ENCODE data around the gene ZDHHC4.

Gene ZDHHC4
- 22.3 reads per million, percentile 49 among the genes with 10 or more reads in this experiment for total RNA-seq

GRCh38 chr7:6577369-6578113 is at the start of gene ZDHHC4:
Gene ZDHHC4, plus strand, starts transcription at chr7:6577454. Its CDS starts 3,108 bp downstream, at chr7:6580562.
- DNase-seq, result peak; percentile 78

GRCh38 chr7:6528401-6529130 is 48.7 kb upstream of the ZDHHC4 start:
- no peak for DNase-seq

- DNase-seq, result no peak
Observed at GRCh38 chr7:6529643-6530042, 47.6 kb upstream of the ZDHHC4 start.

GRCh38 chr7:6530626-6531491 is 46.4 kb upstream of the ZDHHC4 start:
- DNase-seq, result peak; percentile 30

- no peak for DNase-seq
Observed at GRCh38 chr7:6531492-6532279, 45.6 kb upstream of the ZDHHC4 start.

- DNase-seq, result no peak
Observed at GRCh38 chr7:6532516-6532915, 44.7 kb upstream of the ZDHHC4 start.

- DNase-seq, result no peak
Observed at GRCh38 chr7:6533893-6534495, 43.3 kb upstream of the ZDHHC4 start.

GRCh38 chr7:6536262-6537260 is 40.7 kb upstream of the ZDHHC4 start:
- no peak for DNase-seq

GRCh38 chr7:6542368-6542767 is 34.9 kb upstream of the ZDHHC4 start:
- DNase-seq, result no peak

GRCh38 chr7:6545398-6546126 is 31.7 kb upstream of the ZDHHC4 start:
- no peak for DNase-seq

GRCh38 chr7:6546498-6547251 is 30.6 kb upstream of the ZDHHC4 start:
- DNase-seq, result no peak

GRCh38 chr7:6547400-6547799 is 29.9 kb upstream of the ZDHHC4 start:
- no peak for DNase-seq

- DNase-seq, result no peak
Observed at GRCh38 chr7:6551016-6551511, 26.2 kb upstream of the ZDHHC4 start, which contains the start of gene GRID2IP. Gene GRID2IP, minus strand, starts transcription at chr7:6551461. Its CDS starts 25 bp downstream, at chr7:6551436.

GRCh38 chr7:6553448-6554044 is 23.7 kb upstream of the ZDHHC4 start:
- DNase-seq, result no peak

- DNase-seq, result no peak
Observed at GRCh38 chr7:6554848-6555247, 22.4 kb upstream of the ZDHHC4 start.

GRCh38 chr7:6556196-6556595 is 21.1 kb upstream of the ZDHHC4 start:
- no peak for DNase-seq

- DNase-seq, result no peak
Observed at GRCh38 chr7:6558837-6559236, 18.4 kb upstream of the ZDHHC4 start.

- no peak for DNase-seq
Observed at GRCh38 chr7:6559896-6560295, 17.4 kb upstream of the ZDHHC4 start.
